Measurements from ENCODE around the gene MED27.

Gene MED27

DNA sequence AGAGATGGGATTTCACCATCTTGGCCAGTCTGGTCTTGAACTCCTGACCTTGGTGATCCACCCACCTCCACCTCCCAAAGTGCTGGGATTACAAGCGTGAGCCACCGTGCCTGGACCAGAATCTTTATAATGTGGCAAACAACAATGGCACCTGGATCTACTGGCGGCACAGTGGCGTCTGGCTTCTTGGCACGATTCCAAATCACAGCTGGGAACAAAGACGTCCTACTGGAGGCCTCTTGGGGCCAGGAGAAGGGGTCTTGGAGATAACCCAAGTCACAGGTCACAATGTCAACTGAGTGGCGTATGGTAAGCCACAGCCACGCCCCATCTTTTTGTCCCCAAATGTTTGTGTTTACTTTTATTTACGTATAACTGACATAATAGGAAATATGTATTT lies 262.0 kb downstream of the MED27 start:
- Histone ChIP-seq H3K4me3 (replicated peaks; ENCODE audit: insufficient read depth, low read length) (no peak overlapping the region), H3K27me3 (ENCODE audit: insufficient read depth, poor library complexity, severe bottlenecking) (peaks cover 6% of the 10 kb centered on the region), H3K27ac (replicated peaks) (no peak overlapping the region)
- DNase-seq (ENCODE audit: low read depth in 1 of 2, low spot score in 1 of 2): no peak
- TF ChIP-seq REST (IDR thresholded peaks at IDR 0.05; ENCODE audit: insufficient replicate concordance, low read depth): no peak
- no peak for TF ChIP-seq POLR2AphosphoS5 (IDR thresholded peaks at IDR 0.05; ENCODE audit: low read depth)
- TF ChIP-seq SPI1 (IDR thresholded peaks at IDR 0.05; ENCODE audit: borderline replicate concordance, low read depth): no peak
- TF ChIP-seq GABPA (IDR thresholded peaks at IDR 0.05; ENCODE audit: low read depth): no peak
- TF ChIP-seq, protein P1, sequence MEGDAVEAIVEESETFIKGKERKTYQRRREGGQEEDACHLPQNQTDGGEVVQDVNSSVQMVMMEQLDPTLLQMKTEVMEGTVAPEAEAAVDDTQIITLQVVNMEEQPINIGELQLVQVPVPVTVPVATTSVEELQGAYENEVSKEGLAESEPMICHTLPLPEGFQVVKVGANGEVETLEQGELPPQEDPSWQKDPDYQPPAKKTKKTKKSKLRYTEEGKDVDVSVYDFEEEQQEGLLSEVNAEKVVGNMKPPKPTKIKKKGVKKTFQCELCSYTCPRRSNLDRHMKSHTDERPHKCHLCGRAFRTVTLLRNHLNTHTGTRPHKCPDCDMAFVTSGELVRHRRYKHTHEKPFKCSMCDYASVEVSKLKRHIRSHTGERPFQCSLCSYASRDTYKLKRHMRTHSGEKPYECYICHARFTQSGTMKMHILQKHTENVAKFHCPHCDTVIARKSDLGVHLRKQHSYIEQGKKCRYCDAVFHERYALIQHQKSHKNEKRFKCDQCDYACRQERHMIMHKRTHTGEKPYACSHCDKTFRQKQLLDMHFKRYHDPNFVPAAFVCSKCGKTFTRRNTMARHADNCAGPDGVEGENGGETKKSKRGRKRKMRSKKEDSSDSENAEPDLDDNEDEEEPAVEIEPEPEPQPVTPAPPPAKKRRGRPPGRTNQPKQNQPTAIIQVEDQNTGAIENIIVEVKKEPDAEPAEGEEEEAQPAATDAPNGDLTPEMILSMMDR (IDR thresholded peaks at IDR 0.05; ENCODE audit: insufficient read depth, low read length): no peak

- Histone ChIP-seq H3K27ac (replicated peaks) (no peak overlapping the region), H3K27me3 (ENCODE audit: insufficient read depth, poor library complexity, severe bottlenecking) (peaks cover 6% of the 10 kb centered on the region), H3K4me3 (replicated peaks; ENCODE audit: insufficient read depth, low read length) (no peak overlapping the region)
- TF ChIP-seq REST (IDR thresholded peaks at IDR 0.05; ENCODE audit: insufficient replicate concordance, low read depth) (no peak), POLR2AphosphoS5 (IDR thresholded peaks at IDR 0.05; ENCODE audit: low read depth) (no peak), SPI1 (IDR thresholded peaks at IDR 0.05; ENCODE audit: borderline replicate concordance, low read depth) (no peak), GABPA (IDR thresholded peaks at IDR 0.05; ENCODE audit: low read depth) (no peak)
- TF ChIP-seq, protein P1 (IDR thresholded peaks at IDR 0.05; ENCODE audit: insufficient read depth, low read length): no peak
- DNase-seq (ENCODE audit: low read depth in 1 of 2, low spot score in 1 of 2): no peak
Measured at GRCh38 chr9:131817073-131817472, 262.6 kb downstream of the MED27 start.

- no peak for TF ChIP-seq SPI1 (IDR thresholded peaks at IDR 0.05; ENCODE audit: borderline replicate concordance, low read depth)
- TF ChIP-seq, protein P1 (IDR thresholded peaks at IDR 0.05; ENCODE audit: insufficient read depth, low read length): no peak
- no peak for TF ChIP-seq POLR2AphosphoS5 (IDR thresholded peaks at IDR 0.05; ENCODE audit: low read depth)
- no peak for TF ChIP-seq REST (IDR thresholded peaks at IDR 0.05; ENCODE audit: insufficient replicate concordance, low read depth)
- no peak for TF ChIP-seq GABPA (IDR thresholded peaks at IDR 0.05; ENCODE audit: low read depth)
- no peak overlapping the region for H3K4me3 ChIP-seq (replicated peaks; ENCODE audit: insufficient read depth, low read length)
- DNase-seq (ENCODE audit: low read depth in 1 of 2, low spot score in 1 of 2): peak in 1 of 2 experiments; percentile 8
- no peak overlapping the region for H3K27ac ChIP-seq (replicated peaks)
- peaks cover 6% of the 10 kb centered on the region for H3K27me3 ChIP-seq (ENCODE audit: insufficient read depth, poor library complexity, severe bottlenecking)
Measured at GRCh38 chr9:131815970-131816873, 263.4 kb downstream of the MED27 start.

Measured in HL-60 (cell line).